ENCODE measurements around the gene CFTR. TPM values are rescaled to one million over a fixed set of nuclear protein-coding genes. Genes with fewer than 3 reads are reported as not detected.
"Not testable (repeated sequence)": the region's sequence is repeated elsewhere in the genome, so short reads cannot be mapped to it uniquely, and the experiment has no call there.

CFTR gene
- total RNA-seq, 2 donors from 2014 or later, result 116 to 133 TPM

GRCh38 chr7:117489911-117490310, 10.1 kb downstream of the CFTR start:
- ATAC-seq, result peak; percentile 86
- DNase-seq, result no peak
- intact Hi-C loops (cut with DNase I, micrococcal nuclease), result no loop called here

- ATAC-seq (no peak), DNase-seq (no peak)
- intact Hi-C loops (cut with DNase I, micrococcal nuclease), result no loop called here
Measured at GRCh38 chr7:117492649-117493048, 12.8 kb downstream of the CFTR start.

GRCh38 chr7:117493460-117493859, 13.6 kb downstream of the CFTR start:
- no peak for ATAC-seq
- intact Hi-C loops (cut with DNase I, micrococcal nuclease), result no loop called here
- DNase-seq, result no peak

GRCh38 chr7:117495308-117495707, 15.5 kb downstream of the CFTR start:
- DNase-seq, result no peak
- ATAC-seq, result peak; percentile 46
- intact Hi-C loops (cut with DNase I, micrococcal nuclease), result no loop called here

- ATAC-seq (peak; percentile 90), DNase-seq (no peak)
- intact Hi-C loops (cut with DNase I, micrococcal nuclease), result no loop called here
Measured at GRCh38 chr7:117502331-117502730, 22.5 kb downstream of the CFTR start.

- intact Hi-C loops (cut with DNase I, micrococcal nuclease), result no loop called here
- peak; percentile 51 for ATAC-seq
- DNase-seq, result no peak
Measured at GRCh38 chr7:117505238-117505637, 25.4 kb downstream of the CFTR start.

- intact Hi-C loops (cut with DNase I, micrococcal nuclease), result no loop called here
- ATAC-seq, result no peak
Measured at GRCh38 chr7:117508676-117509075, 28.9 kb downstream of the CFTR start.

GRCh38 chr7:117517194-117517593, 37.4 kb downstream of the CFTR start:
- intact Hi-C loops (cut with DNase I, micrococcal nuclease); ATAC-seq; DNase-seq: not testable (repeated sequence)

More at GRCh38 chr7:117508676-117509075, 28.9 kb downstream of the CFTR start:
- DNase-seq, result no peak

- intact Hi-C loops (cut with DNase I, micrococcal nuclease), result no loop called here
- DNase-seq, result no peak
- ATAC-seq, result no peak
Measured at GRCh38 chr7:117530390-117530789, 50.6 kb downstream of the CFTR start.

- DNase-seq, result no peak
- intact Hi-C loops (cut with DNase I, micrococcal nuclease), result no loop called here
- peak; percentile 68 for ATAC-seq
Measured at GRCh38 chr7:117531595-117532244, 51.9 kb downstream of the CFTR start.

- intact Hi-C loops (cut with DNase I, micrococcal nuclease), result no loop called here
- no peak for DNase-seq
- peak; percentile 70 for ATAC-seq
Measured at GRCh38 chr7:117538053-117538452, 58.2 kb downstream of the CFTR start.

GRCh38 chr7:117544061-117544460, 64.2 kb downstream of the CFTR start:
- intact Hi-C loops (cut with DNase I, micrococcal nuclease), result no loop called here
- ATAC-seq (peak; percentile 84), DNase-seq (no peak)

- ATAC-seq, result no peak
Measured at GRCh38 chr7:117548035-117548434, 68.2 kb downstream of the CFTR start.

GRCh38 chr7:117550625-117551024, 70.8 kb downstream of the CFTR start:
- ATAC-seq (no peak), DNase-seq (no peak)
- intact Hi-C loops (cut with DNase I, micrococcal nuclease), result no loop called here

More at GRCh38 chr7:117548035-117548434, 68.2 kb downstream of the CFTR start:
- DNase-seq, result no peak
- intact Hi-C loops (cut with DNase I, micrococcal nuclease), result no loop called here

GRCh38 chr7:117552660-117553059, 72.8 kb downstream of the CFTR start:
- no peak for ATAC-seq
- intact Hi-C loops (cut with DNase I, micrococcal nuclease), result no loop called here
- DNase-seq, result no peak

GRCh38 chr7:117555260-117555659, 75.4 kb downstream of the CFTR start:
- peak; percentile 92 for ATAC-seq
- no peak for DNase-seq
- intact Hi-C loops (cut with DNase I, micrococcal nuclease), result no loop called here

- intact Hi-C loops (cut with DNase I, micrococcal nuclease), result no loop called here
Measured at GRCh38 chr7:117559391-117559790, 79.6 kb downstream of the CFTR start.

GRCh38 chr7:117560030-117560429, 80.2 kb downstream of the CFTR start:
- DNase-seq, result no peak
- intact Hi-C loops (cut with DNase I, micrococcal nuclease), result no loop called here
- ATAC-seq, result no peak

More at GRCh38 chr7:117559391-117559790, 79.6 kb downstream of the CFTR start:
- ATAC-seq (no peak), DNase-seq (no peak)

- DNase-seq (no peak), ATAC-seq (no peak)
- intact Hi-C loops (cut with DNase I, micrococcal nuclease), result no loop called here
Measured at GRCh38 chr7:117562759-117563158, 82.9 kb downstream of the CFTR start.

- intact Hi-C loops (cut with DNase I, micrococcal nuclease), result no loop called here
- ATAC-seq (no peak), DNase-seq (no peak)
Measured at GRCh38 chr7:117564080-117564479, 84.3 kb downstream of the CFTR start.

- intact Hi-C loops (cut with DNase I, micrococcal nuclease), result no loop called here
- no peak for ATAC-seq
- no peak for DNase-seq
Measured at GRCh38 chr7:117564627-117565026, 84.8 kb downstream of the CFTR start.

All from left colon (tissue), 2 donors.